K562 (cell line): ENCODE results near the gene HUS1. TPM values are rescaled to one million over a fixed set of nuclear protein-coding genes. Genes with fewer than 3 reads are reported as not detected.

Experiments
- ATAC-seq: fragments of 200-7000 bp; cut with Tn5 transposase; 3 replicates; pipeline ENCODE4 v1.9.1; 2020; ENCODE audit warnings: moderate library complexity
- BruUV-seq: library from RNA; stranded (reverse); fragments of 400-500 nt; replicated peaks from 2 replicates; lab custom pipeline; 2021; lab: Mats Ljungman, UMichigan
- CTCF ChIA-PET: fragments of 300-600 bp; formaldehyde crosslinking; extraction: SDS; loops from one replicate; lab custom pipeline; 2021; ENCODE audit warnings: low intra/inter-chr PET ratio; lab: Yijun Ruan, JAX
- POLR2A ChIA-PET: fragments of 300-600, 350-650 bp; sonication (Branson Sonifier 250); formaldehyde crosslinking; extraction: SDS; loops from one replicate; lab custom pipeline; 2021; ENCODE audit warnings: antibody characterized with exemption, inconsistent platforms; lab: Yijun Ruan, JAX
- DNase-seq, 4 experiments: peaks; one replicate each; pipeline versions ENCODE4 v3.0.0 to v3.0.0-alpha.2; 2011 to 2018; ENCODE audit warnings: low spot score in 3 of 4, mixed read lengths in 3 of 4; ENCODE audit errors: extremely low read depth in 1 of 4
- FAIRE-seq: peaks from 2 replicates; lab custom pipeline; 2011; peaks lifted over from hg19 to GRCh38; lab: Jason Lieb, UNC
- H2AFZ ChIP-seq: 2 replicates; pipeline ENCODE4 v1.6.0; 2011; ENCODE audit warnings: low read depth, low read length, control low read depth, inconsistent platforms
- H3K27ac ChIP-seq: fragments of 200-600 bp; 3 replicates; pipeline ENCODE4 v1.8.0; 2011; ENCODE audit warnings: low read depth, mild to moderate bottlenecking, control low read depth, inconsistent platforms, low read length, moderate library complexity, mixed read lengths; ENCODE audit errors: extremely low read depth
- H3K27me3 ChIP-seq, 2 experiments: fragments of 300-600 bp in 1 of 2; 2 replicates in 1 of 2; 3 replicates in 1 of 2; pipeline versions ENCODE4 v1.6.0 to v1.8.0; 2011; ENCODE audit warnings: inconsistent platforms in 2 of 2, low read length in 2 of 2, mild to moderate bottlenecking in 1 of 2, mixed read lengths in 1 of 2, moderate library complexity in 1 of 2; ENCODE audit not compliant: control insufficient read depth in 2 of 2, insufficient read depth in 2 of 2
- H3K36me3 ChIP-seq: fragments of 300-600 bp; 3 replicates; pipeline ENCODE4 v1.8.0; 2011; ENCODE audit warnings: mild to moderate bottlenecking, low read length, inconsistent platforms; ENCODE audit not compliant: control insufficient read depth, insufficient read depth
- H3K4me1 ChIP-seq, 2 experiments: fragments of 200-600 bp in 1 of 2; replicated peaks in 1 of 2; 2 replicates in 1 of 2; 3 replicates in 1 of 2; pipeline versions ENCODE4 v1.5.1 to v1.8.0; 2011; ENCODE audit warnings: inconsistent platforms in 2 of 2, low read length in 2 of 2, mild to moderate bottlenecking in 1 of 2, mixed read lengths in 1 of 2, moderate library complexity in 1 of 2; ENCODE audit not compliant: control insufficient read depth in 2 of 2, insufficient read depth in 2 of 2
- H3K4me2 ChIP-seq: 2 replicates; pipeline ENCODE4 v1.6.1; 2011; ENCODE audit warnings: low read length, control low read depth, inconsistent platforms, mixed read lengths; ENCODE audit not compliant: insufficient read depth
- H3K4me3 ChIP-seq: fragments of 200-600 bp; sonication (generic), shearing (Covaris generic); 2 replicates; pipeline ENCODE4 v1.5.1; 2016; ENCODE audit warnings: control low read depth, inconsistent platforms
- H3K79me2 ChIP-seq: fragments of 200-600 bp; 3 replicates; pipeline ENCODE4 v1.8.0; 2011; ENCODE audit warnings: low read length, inconsistent platforms; ENCODE audit not compliant: control insufficient read depth, insufficient read depth
- H3K9ac ChIP-seq, 2 experiments: 2 replicates each; pipeline versions ENCODE4 v1.6.0 to v1.6.1; 2011; ENCODE audit warnings: low read depth in 2 of 2, low read length in 2 of 2, control low read depth in 1 of 2, inconsistent platforms in 1 of 2, mild to moderate bottlenecking in 1 of 2, mixed read lengths in 1 of 2; ENCODE audit not compliant: insufficient read depth in 1 of 2
- H3K9me1 ChIP-seq: one replicate; pipeline ENCODE4 v1.6.0; 2011; ENCODE audit warnings: inconsistent platforms, mild to moderate bottlenecking, low read length, moderate library complexity; ENCODE audit not compliant: control insufficient read depth, insufficient read depth
- H3K9me3 ChIP-seq: replicated peaks from 2 replicates; pipeline ENCODE4 v1.5.1; 2011; ENCODE audit warnings: low read depth, low read length, inconsistent platforms; ENCODE audit not compliant: control insufficient read depth, insufficient read depth
- H4K20me1 ChIP-seq: replicated peaks from 2 replicates; pipeline ENCODE4 v1.6.1; 2011; ENCODE audit warnings: low read length, inconsistent platforms, mixed read lengths; ENCODE audit not compliant: control insufficient read depth, insufficient read depth
- DACH1 ChIP-seq: fragments of 450-650 bp; IDR thresholded peaks from 2 replicates; pipeline ENCODE4 v1.6.1; 2018; ENCODE audit not compliant: partially characterized antibody
- HMGN3 ChIP-seq: IDR thresholded peaks from 2 replicates; pipeline ENCODE4 v1.6.1; 2011; ENCODE audit warnings: borderline replicate concordance, low read depth, mild to moderate bottlenecking, mixed read lengths, low read length; ENCODE audit not compliant: insufficient read length; ENCODE audit errors: extremely low read depth
- KAT7 ChIP-seq: sonication (generic); formaldehyde crosslinking; IDR thresholded peaks from 2 replicates; pipeline ENCODE4 v1.8.0; 2022; ENCODE audit warnings: missing genetic modification reagents, mild to moderate bottlenecking, borderline replicate concordance
- LARP7 ChIP-seq: fragments of 450-650 bp; IDR thresholded peaks from 2 replicates; pipeline ENCODE4 v1.6.1; 2016
- RCOR1 ChIP-seq, 2 experiments: IDR thresholded peaks; 2 replicates each; pipeline ENCODE4 v1.6.1; 2012; ENCODE audit warnings: low read depth in 2 of 2, low read length in 2 of 2, borderline replicate concordance in 1 of 2, improper control_type of control experiment in 1 of 2
- TAF15 ChIP-seq: fragments of 200-400 bp; formaldehyde crosslinking; IDR thresholded peaks from 2 replicates; pipeline ENCODE4 v1.6.1; 2017; ENCODE audit warnings: mild to moderate bottlenecking, low read depth, low read length, moderate library complexity
- TCF3 ChIP-seq: sonication (generic); formaldehyde crosslinking; IDR thresholded peaks from 2 replicates; pipeline ENCODE4 v1.4.0; 2020; ENCODE audit warnings: mild to moderate bottlenecking, missing genetic modification reagents
- ZNF12 ChIP-seq: sonication (generic); formaldehyde crosslinking; IDR thresholded peaks from 2 replicates; pipeline ENCODE4 v1.4.0; 2020; ENCODE audit warnings: mild to moderate bottlenecking, missing genetic modification reagents
- ZNF584 ChIP-seq: fragments of 200-800 bp; sonication (Bioruptor generic); IDR thresholded peaks from 2 replicates; pipeline ENCODE4 v1.6.1; 2016; ENCODE audit warnings: low read depth, mild to moderate bottlenecking, missing genetic modification characterization, missing compliant biosample characterization
- WGBS: fragments of 100-300 bp; shearing (Covaris generic); methylation state at CpG from one replicate; pipeline ENCODE4 v1.1.6; 2016; ENCODE audit warnings: low coverage, mixed read lengths; ENCODE audit not compliant: insufficient coverage; ENCODE audit errors: missing lambda C conversion rate; 5-methylcytosine and 5-hydroxymethylcytosine counted together
- in situ Hi-C: fragments of 300-500 bp; cut with MboI; formaldehyde crosslinking; loops from 4 replicates; pipeline ENCODE4 v1.15.0; 2018; ENCODE audit warnings: inconsistent platforms, mixed read lengths
- intact Hi-C: fragments of 100-400 bp; cut with micrococcal nuclease; formaldehyde crosslinking; loops from 2 replicates; pipeline ENCODE4 v1.14.2; 2022
- polyA plus RNA-seq, 8 experiments: library from polyadenylated mRNA; depleted of rRNA in 4 of 8; stranded (reverse) in 5 of 8; unstranded in 3 of 8; fragments of >200 nt; fragmentation: Nextera tagmentation in 2 of 8; fragmentation: Illumina TruSeq in 1 of 8; extraction: Ambion mirVana in 2 of 8; extraction: Trizol in 1 of 8; gene quantifications; 2 replicates each; pipeline versions ENCODE4 v1.2.1 to v1.2.3, GENCODE V29; 2011 to 2014; ENCODE audit warnings: inconsistent platforms in 1 of 8, missing spikeins in 1 of 8
- total RNA-seq, 7 experiments: library from RNA; depleted of rRNA in 6 of 7; stranded (reverse); fragments of >200 nt in 6 of 7; fragmentation: Illumina TruSeq in 2 of 7; extraction: Trizol in 2 of 7; gene quantifications; 2 replicates each; pipeline versions ENCODE4 v1.2.1 to v1.2.3, GENCODE V29; 2011 to 2021; ENCODE audit warnings: low replicate concordance in 1 of 7
- TF ChIP-seq, protein P1 (sequence below): IDR thresholded peaks from 3 replicates; pipeline ENCODE4 v1.6.1; 2011; ENCODE audit warnings: borderline replicate concordance, mild to moderate bottlenecking, moderate library complexity; ENCODE audit not compliant: insufficient read length; ENCODE audit errors: extremely low read depth

HUS1 gene
- total and polyA plus RNA-seq, 9 of the 15 experiments (the other 6 are each of a cell fraction or from before 2014, with no cell fraction given): 11.5 to 27.0 (median 16.5) TPM

GRCh38 chr7:47948141-47948790, 31.1 kb downstream of the HUS1 start, which contains the start of gene PKD1L1:
Gene PKD1L1 (minus strand): TSS chr7:47948466. CDS start chr7:47948440, 26 bp downstream.
- no peaks in the 10 kb centered on the region for H3K4me1 ChIP-seq
- DNase-seq: no peak
- no peak for ATAC-seq
- 0% methylated on average over 7 of the region's 7 CpGs for WGBS
- H2AFZ ChIP-seq: no peak within 1 kb of the TSS
- no peaks in the 10 kb centered on the region; the same call in 1 of the 2 replicates for H3K9me3 ChIP-seq
- H3K36me3 ChIP-seq: no peaks in the 10 kb centered on the region
- no TSS peak for BruUV-seq
- ChIA-PET CTCF (no interaction called here), POLR2A (interaction anchor here (0.5 kb wide), 1 partner anchor 406 kb away, joined by 4 read pairs; no protein-coding TSS in a partner anchor)
- H3K27ac ChIP-seq: no peak within 1 kb of the TSS
- no peaks in the 10 kb centered on the region for H3K9me1 ChIP-seq
- in situ Hi-C loops (no loop called here), intact Hi-C loops (loop anchor here (5.0 kb wide), 2 partner anchors 204 to 1904 kb away; no protein-coding TSS in a partner anchor)
- H3K27me3 ChIP-seq: peaks cover 10 to 41% of the 10 kb centered on the region in 2 experiments; a peak in 4 of 5 replicates
- H3K9ac ChIP-seq: no peak within 1 kb of the TSS
- no peak for FAIRE-seq
- no peak within 1 kb of the TSS for H3K4me3 ChIP-seq
- H4K20me1 ChIP-seq: no peaks in the 10 kb centered on the region; the same call in none of the 2 replicates
- no peak within 1 kb of the TSS for H3K4me2 ChIP-seq
- TF ChIP-seq, protein P1, sequence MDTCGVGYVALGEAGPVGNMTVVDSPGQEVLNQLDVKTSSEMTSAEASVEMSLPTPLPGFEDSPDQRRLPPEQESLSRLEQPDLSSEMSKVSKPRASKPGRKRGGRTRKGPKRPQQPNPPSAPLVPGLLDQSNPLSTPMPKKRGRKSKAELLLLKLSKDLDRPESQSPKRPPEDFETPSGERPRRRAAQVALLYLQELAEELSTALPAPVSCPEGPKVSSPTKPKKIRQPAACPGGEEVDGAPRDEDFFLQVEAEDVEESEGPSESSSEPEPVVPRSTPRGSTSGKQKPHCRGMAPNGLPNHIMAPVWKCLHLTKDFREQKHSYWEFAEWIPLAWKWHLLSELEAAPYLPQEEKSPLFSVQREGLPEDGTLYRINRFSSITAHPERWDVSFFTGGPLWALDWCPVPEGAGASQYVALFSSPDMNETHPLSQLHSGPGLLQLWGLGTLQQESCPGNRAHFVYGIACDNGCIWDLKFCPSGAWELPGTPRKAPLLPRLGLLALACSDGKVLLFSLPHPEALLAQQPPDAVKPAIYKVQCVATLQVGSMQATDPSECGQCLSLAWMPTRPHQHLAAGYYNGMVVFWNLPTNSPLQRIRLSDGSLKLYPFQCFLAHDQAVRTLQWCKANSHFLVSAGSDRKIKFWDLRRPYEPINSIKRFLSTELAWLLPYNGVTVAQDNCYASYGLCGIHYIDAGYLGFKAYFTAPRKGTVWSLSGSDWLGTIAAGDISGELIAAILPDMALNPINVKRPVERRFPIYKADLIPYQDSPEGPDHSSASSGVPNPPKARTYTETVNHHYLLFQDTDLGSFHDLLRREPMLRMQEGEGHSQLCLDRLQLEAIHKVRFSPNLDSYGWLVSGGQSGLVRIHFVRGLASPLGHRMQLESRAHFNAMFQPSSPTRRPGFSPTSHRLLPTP: no peak
- TF ChIP-seq ZNF12 (CRISPR knock-in tag) (no peak), TAF15 (no peak), DACH1 (no peak), ZNF584 (CRISPR knock-in tag) (no peak), LARP7 (no peak), RCOR1 (IDR thresholded peaks at IDR 0.05; ENCODE audit: borderline replicate concordance in 1 of 2, low read depth in 2 of 2, low read length in 2 of 2) (no peak), TCF3 (CRISPR knock-in tag) (no peak), HMGN3 (no peak), KAT7 (CRISPR knock-in tag) (no peak)
- H3K79me2 ChIP-seq: no peaks in the 10 kb centered on the region
